ENCODE data around the gene RBM14. TPM values are rescaled to one million over a fixed set of nuclear protein-coding genes. Genes with fewer than 3 reads are reported as not detected.

Gene RBM14
- total and polyA plus RNA-seq, 9 of the 15 experiments (the other 6 are each of a cell fraction or from before 2014, with no cell fraction given) = 5.5 to 131 (median 42.6) TPM

GRCh38 chr11:66624450-66624849, 8.0 kb downstream of the RBM14 start:
- peaks cover 97% of the 10 kb centered on the region for H3K36me3 ChIP-seq (ENCODE audit: control insufficient read depth, insufficient read depth, low read length)
- in situ Hi-C loops (cut with MboI) (no loop called here), intact Hi-C loops (cut with micrococcal nuclease) (no loop called here)
- H4K20me1 ChIP-seq (replicated peaks; ENCODE audit: control insufficient read depth, insufficient read depth, low read length) = peaks cover 55% of the 10 kb centered on the region
- CTCF ChIA-PET (ENCODE audit: low intra/inter-chr PET ratio) = no interaction called here
- no peak overlapping the region for H2AFZ ChIP-seq (ENCODE audit: low read depth, low read length)
- no peak overlapping the region for H3K9ac ChIP-seq (ENCODE audit: insufficient read depth in 1 of 2, low read depth in 2 of 2, low read length in 2 of 2)
- FAIRE-seq (no peak), ATAC-seq (no peak), DNase-seq (ENCODE audit: extremely low read depth in 1 of 4, low spot score in 3 of 4) (no peak)
- H3K4me2 ChIP-seq (ENCODE audit: insufficient read depth, low read length) = no peak overlapping the region
- 94% methylated on average over 12 of the region's 16 CpGs for WGBS (ENCODE audit: insufficient coverage, low coverage, missing lambda C conversion rate)
- TF ChIP-seq RBFOX2 (IDR thresholded peaks at IDR 0.05; ENCODE audit: low read depth, low read length) = peak; percentile 44
- no peak for TF ChIP-seq ZNF253 (CRISPR knock-in tag; conservative IDR thresholded peaks at IDR 0.05)
- TF ChIP-seq RBM22 (IDR thresholded peaks at IDR 0.05; ENCODE audit: low read depth, low read length, poor library complexity, severe bottlenecking) = peak; percentile 53
- TF ChIP-seq HOMEZ (CRISPR knock-in tag; IDR thresholded peaks at IDR 0.05) = no peak
- H3K79me2 ChIP-seq (ENCODE audit: control insufficient read depth, insufficient read depth, low read length) = peaks cover 99% of the 10 kb centered on the region
- no TSS peak for BruUV-seq (replicated peaks)
- no peak overlapping the region for H3K27ac ChIP-seq (ENCODE audit: extremely low read depth, low read depth, low read length)
- H3K4me1 ChIP-seq (replicated peaks in 1 of 2; ENCODE audit: control insufficient read depth in 2 of 2, insufficient read depth in 2 of 2, low read length in 2 of 2) = peaks cover 9 to 20% of the 10 kb centered on the region in 2 experiments
- H3K9me3 ChIP-seq (replicated peaks; ENCODE audit: control insufficient read depth, insufficient read depth, low read depth, low read length) = no peaks in the 10 kb centered on the region
- no peaks in the 10 kb centered on the region for H3K9me1 ChIP-seq (ENCODE audit: control insufficient read depth, insufficient read depth, low read length)
- H3K27me3 ChIP-seq (ENCODE audit: control insufficient read depth in 2 of 2, insufficient read depth in 2 of 2, low read length in 2 of 2) = no peaks in the 10 kb centered on the region
- H3K4me3 ChIP-seq = no peak overlapping the region
- POLR2A ChIA-PET = interaction anchor here (1.2 to 26.4 kb wide), 3 partner anchors 2 to 29 kb away, joined by 4 to 387 read pairs (median 387); partner anchors contain the start of genes RBM14 and RBM4

Data from K562 (cell line).